Epidermal melanocyte (primary cell): Measurements from ENCODE around the gene MINDY1.

Source experiments
- DNase-seq: peaks from one replicate; pipeline ENCODE4 v3.0.0; 2011; ENCODE audit warnings: low spot score; ENCODE audit not compliant: insufficient read length

Gene MINDY1

GRCh38 chr1:150992626-150993025 lies 14.1 kb downstream of the MINDY1 start:
- no peak for DNase-seq

- DNase-seq = no peak
Measured at GRCh38 chr1:150987924-150988323, 18.8 kb downstream of the MINDY1 start.

GRCh38 chr1:150985179-150985825 lies 21.4 kb downstream of the MINDY1 start:
- DNase-seq = no peak

- DNase-seq = no peak
Measured at GRCh38 chr1:150981805-150982712, 24.6 kb downstream of the MINDY1 start, which contains the start of gene ANXA9. Gene ANXA9 (plus strand): TSS chr1:150982292. CDS start chr1:150983106, 814 bp downstream.

GRCh38 chr1:150981177-150981804 lies 25.4 kb downstream of the MINDY1 start:
- no peak for DNase-seq

- DNase-seq = peak; percentile 93
Measured at GRCh38 chr1:150979092-150980056, 27.3 kb downstream of the MINDY1 start.

GRCh38 chr1:150976879-150977694 lies 29.6 kb downstream of the MINDY1 start:
- DNase-seq = peak; percentile 85

GRCh38 chr1:150976401-150976821 lies 30.3 kb downstream of the MINDY1 start:
- DNase-seq = no peak

- peak; percentile 75 for DNase-seq
Measured at GRCh38 chr1:150974580-150975478, 31.9 kb downstream of the MINDY1 start, which contains the start of gene CERS2. Gene CERS2 (minus strand): TSS chr1:150974835. CDS start chr1:150969090, 5,745 bp downstream.

- no peak for DNase-seq
Measured at GRCh38 chr1:150973836-150974579, 32.7 kb downstream of the MINDY1 start.

- no peak for DNase-seq
Measured at GRCh38 chr1:150973258-150973835, 33.4 kb downstream of the MINDY1 start.

GRCh38 chr1:150972417-150972940 lies 34.2 kb downstream of the MINDY1 start:
- no peak for DNase-seq

GRCh38 chr1:150971583-150972416 lies 34.9 kb downstream of the MINDY1 start:
- DNase-seq = no peak

- no peak for DNase-seq
Measured at GRCh38 chr1:150970808-150971582, 35.7 kb downstream of the MINDY1 start.

GRCh38 chr1:150969626-150970025 lies 37.1 kb downstream of the MINDY1 start:
- no peak for DNase-seq

- DNase-seq = no peak
Measured at GRCh38 chr1:150968491-150968890, 38.2 kb downstream of the MINDY1 start.
